GM13976 (cell line): Measurements from ENCODE around the gene KIF19.

Experiments
- DNase-seq: peaks from one replicate; pipeline ENCODE4 v3.0.0; 2012; ENCODE audit warnings: low spot score
- in situ Hi-C: fragments of 300-500 bp; cut with MboI; formaldehyde crosslinking; loops from one replicate; pipeline ENCODE4 v1.12.0; 2022; ENCODE audit warnings: low sequenced_read_pairs, mixed read lengths, inconsistent platforms; ENCODE audit not compliant: unreplicated experiment
- TF ChIP-seq, protein P1 (sequence below): IDR thresholded peaks from 2 replicates; pipeline ENCODE4 v1.5.1; 2012; ENCODE audit warnings: borderline replicate concordance, mild to moderate bottlenecking; ENCODE audit not compliant: insufficient read depth; ENCODE audit errors: extremely low read depth, missing control alignments, control extremely low read depth

Gene KIF19

DNA sequence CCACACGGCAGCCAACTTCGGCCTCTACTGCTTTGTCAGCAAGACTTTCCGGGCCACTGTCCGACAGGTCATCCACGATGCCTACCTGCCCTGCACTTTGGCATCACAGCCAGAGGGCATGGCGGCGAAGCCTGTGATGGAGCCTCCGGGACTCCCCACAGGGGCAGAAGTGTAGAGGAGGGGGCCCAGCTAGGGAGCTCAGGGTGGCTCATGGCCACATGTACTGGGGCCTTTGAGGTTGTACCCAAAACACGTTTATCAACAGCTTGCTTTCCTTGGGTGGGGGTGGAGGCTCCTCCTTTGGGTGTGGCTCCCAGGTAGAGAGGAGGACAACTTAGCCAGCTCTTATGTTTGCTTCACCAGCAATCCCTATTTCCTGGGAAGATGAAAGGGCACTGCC, 46.4 kb downstream of the KIF19 start:
- in situ Hi-C loops = no loop called here
- no peak for DNase-seq

DNA sequence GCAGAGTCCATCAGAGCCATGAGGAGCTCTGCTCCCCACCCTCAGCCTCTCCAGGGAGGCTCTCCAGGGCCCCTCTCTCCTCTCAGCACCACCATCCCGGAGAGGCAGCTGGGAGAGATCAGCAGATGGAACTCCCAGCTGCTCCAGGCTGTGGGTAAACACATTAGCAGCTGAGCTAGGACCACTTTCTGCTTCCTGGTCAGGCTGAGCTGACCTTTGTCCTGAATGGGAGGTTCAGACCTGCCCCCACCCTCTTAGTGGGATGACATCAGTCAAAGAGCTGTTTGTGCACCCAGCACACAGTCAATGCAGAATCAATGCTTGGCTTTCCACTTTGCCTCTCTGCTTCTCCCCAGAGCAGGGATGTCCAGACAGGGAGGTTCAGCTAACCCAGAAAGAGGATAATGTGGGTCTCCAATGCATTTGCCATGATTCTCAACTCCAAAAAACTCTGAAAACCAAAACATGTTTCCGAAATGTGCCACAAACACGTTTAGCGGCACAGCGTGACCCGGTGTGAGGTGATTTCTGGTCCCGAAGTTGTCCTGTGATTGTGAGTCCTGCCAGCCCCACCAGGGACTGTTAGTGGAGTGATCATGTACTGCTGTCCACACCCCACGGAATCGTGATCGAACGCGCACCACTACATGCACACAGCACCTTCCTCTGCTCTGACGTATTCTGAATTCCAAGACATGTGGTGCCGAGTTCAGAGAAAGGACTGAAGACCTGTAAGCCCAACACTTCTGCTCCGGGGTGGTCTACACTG, 48.0 kb downstream of the KIF19 start:
- no peak for DNase-seq
- in situ Hi-C loops = no loop called here
- TF ChIP-seq, protein P1, sequence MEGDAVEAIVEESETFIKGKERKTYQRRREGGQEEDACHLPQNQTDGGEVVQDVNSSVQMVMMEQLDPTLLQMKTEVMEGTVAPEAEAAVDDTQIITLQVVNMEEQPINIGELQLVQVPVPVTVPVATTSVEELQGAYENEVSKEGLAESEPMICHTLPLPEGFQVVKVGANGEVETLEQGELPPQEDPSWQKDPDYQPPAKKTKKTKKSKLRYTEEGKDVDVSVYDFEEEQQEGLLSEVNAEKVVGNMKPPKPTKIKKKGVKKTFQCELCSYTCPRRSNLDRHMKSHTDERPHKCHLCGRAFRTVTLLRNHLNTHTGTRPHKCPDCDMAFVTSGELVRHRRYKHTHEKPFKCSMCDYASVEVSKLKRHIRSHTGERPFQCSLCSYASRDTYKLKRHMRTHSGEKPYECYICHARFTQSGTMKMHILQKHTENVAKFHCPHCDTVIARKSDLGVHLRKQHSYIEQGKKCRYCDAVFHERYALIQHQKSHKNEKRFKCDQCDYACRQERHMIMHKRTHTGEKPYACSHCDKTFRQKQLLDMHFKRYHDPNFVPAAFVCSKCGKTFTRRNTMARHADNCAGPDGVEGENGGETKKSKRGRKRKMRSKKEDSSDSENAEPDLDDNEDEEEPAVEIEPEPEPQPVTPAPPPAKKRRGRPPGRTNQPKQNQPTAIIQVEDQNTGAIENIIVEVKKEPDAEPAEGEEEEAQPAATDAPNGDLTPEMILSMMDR = no peak

More for the DNA sequence above, 46.4 kb downstream of the KIF19 start:
- TF ChIP-seq, protein P1 = no peak

DNA sequence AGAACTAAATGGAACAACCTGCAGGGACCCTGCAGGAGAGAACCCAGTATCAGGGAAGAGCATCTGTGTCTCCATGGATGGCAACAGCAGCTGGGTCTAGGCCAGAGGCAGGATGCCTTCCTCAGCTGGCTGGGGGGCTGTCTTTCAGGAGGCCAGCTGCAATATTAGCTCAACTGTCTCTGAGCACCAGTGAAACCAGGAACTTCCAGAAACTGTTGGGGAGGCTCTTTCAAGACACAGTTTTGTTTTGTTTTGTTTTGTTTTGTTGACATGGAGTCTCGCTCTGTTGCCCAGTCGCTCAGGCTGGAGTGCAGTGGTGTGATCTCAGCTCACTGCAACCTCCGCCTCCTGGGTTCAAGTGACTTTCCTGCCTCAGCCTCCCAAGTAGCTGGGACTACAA, 48.8 kb downstream of the KIF19 start:
- TF ChIP-seq, protein P1 = no peak
- no peak for DNase-seq
- in situ Hi-C loops = no loop called here

DNA sequence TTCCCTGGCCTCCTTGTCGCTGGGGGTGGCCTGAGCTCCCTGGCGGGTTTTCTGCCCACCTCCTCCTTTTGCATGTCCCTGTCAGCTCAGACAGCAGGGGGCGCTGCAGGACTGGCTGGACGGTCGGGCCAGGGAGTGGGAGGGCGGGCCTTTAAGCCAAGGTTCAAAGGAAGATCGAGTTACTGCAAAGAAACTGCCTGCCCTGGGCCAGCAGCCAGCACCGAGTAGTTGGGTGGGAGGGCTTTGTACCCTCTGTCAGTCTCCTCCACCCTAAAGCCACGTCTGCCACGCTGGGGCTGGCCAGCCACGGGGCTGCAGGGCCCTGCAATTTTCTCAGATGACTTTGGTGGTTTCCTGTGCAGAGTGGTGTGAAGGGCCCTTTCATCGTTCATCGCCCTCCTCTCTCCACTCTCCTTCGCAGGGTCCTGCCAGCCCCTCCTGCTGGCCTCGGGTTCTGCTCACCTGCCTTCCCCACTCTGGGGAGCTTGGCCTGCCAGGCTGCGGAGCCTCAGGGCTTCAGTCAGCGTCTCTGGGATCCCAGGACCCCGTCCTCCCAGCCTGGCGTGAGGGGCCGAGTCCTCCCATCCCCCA, 53.6 kb downstream of the KIF19 start:
- DNase-seq = peak; percentile 94
- in situ Hi-C loops = no loop called here
- TF ChIP-seq, protein P1 = peak; percentile 95

DNA sequence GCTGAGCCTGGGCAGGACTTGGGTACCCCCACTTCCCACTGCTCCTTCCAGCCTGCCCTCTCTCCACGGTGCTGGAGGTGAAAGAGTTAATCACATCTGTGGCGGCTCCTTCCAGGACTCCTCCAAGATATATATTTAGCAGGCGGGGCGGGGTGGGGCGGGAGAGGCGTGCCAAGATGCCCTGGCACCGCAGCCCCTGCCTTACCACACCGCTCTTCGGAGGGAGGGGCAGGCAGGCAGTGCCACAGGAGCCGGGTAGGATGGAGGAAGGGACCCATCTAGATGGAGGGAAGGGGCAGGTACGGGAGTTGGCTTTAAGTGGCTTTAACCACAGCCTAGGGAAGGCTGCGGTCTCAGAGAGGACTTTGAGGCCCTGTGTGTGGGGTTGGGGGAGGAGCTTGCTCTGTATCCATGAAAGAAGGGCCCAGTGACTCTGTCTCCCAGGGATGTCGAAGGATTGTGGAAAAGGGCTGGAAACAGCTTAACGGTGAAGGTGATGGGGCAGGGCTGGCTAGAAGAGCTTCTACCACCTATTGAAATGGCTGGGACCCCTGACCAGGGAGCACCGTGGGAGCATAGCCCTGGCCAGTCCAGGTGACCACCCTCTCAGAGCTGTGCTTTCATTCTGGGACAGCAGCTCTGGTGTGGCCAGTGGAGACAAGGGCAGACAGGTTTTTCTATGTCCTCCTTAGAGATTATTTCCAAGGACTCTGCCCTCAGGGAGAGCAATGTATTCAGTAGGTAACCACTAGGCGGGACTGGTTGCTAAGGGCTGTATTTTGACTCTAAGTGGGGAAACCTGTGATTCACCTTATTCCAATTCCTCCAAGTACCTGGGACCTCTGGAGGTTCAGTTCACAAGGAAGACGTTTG, 54.3 kb downstream of the KIF19 start:
- in situ Hi-C loops = no loop called here
- no peak for DNase-seq
- TF ChIP-seq, protein P1 = no peak
